HG03378 (cell line): Measurements from ENCODE around the gene ADAM23.

Source experiments
- ATAC-seq: cut with Tn5 transposase; IDR thresholded peaks from one replicate; pipeline ENCODE4 v1.9.1; 2021; ENCODE audit warnings: mild to moderate bottlenecking, moderate library complexity; ENCODE audit not compliant: unreplicated experiment

The ADAM23 gene

GRCh38 chr2:206639636-206640035 lies 196.3 kb downstream of the ADAM23 start:
- no peak for ATAC-seq

GRCh38 chr2:206641226-206641625 lies 197.9 kb downstream of the ADAM23 start:
- no peak for ATAC-seq

GRCh38 chr2:206642075-206643025 lies 199.0 kb downstream of the ADAM23 start, which contains the start of gene FAM237A:
Gene FAM237A, plus strand, starts transcription at chr2:206642487. Its CDS starts 1,750 bp downstream, at chr2:206644237.
- ATAC-seq, result no peak

GRCh38 chr2:206647985-206648384 lies 204.7 kb downstream of the ADAM23 start:
- ATAC-seq, result no peak

GRCh38 chr2:206657087-206657486 lies 213.8 kb downstream of the ADAM23 start:
- no peak for ATAC-seq

- ATAC-seq, result no peak
Observed at GRCh38 chr2:206665251-206665650, 221.9 kb downstream of the ADAM23 start.
